ENCODE data around the gene ITIH3. TPM values are rescaled to one million over a fixed set of nuclear protein-coding genes. Genes with fewer than 3 reads are reported as not detected.

Gene ITIH3
- total RNA-seq, 4 donors from 2014 or later: 0.26 to 3.7 (median 1.3) TPM; not detected in 1

DNA sequence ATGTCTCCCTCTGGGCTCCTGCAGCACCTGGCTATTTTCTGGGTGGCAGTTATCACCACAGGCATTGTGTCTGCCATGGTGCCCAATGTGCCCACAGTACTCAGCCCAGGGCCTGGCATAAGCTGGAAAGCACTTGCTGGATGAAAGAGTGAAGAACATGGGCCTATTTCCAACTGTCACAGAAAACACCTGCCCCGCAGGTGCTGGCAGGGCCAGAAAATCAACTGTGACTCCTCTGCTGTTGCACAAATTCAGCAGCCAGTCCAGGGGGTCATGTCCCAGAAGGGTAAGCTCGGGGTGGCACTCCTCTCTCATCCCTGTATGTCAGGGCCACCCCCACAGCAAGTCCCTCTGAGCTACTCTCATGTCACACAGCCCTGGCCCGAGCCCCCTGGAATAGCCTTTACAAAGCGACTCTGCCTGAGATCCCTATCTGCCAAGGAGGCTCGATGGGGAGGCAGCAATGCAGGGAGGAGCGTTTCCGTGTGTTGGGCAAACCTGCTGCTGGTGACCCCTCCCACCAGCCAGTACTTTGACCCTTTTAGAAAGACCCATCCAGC lies 16.9 kb downstream of the ITIH3 start:
- Histone ChIP-seq H3K27me3 (no peaks in the 10 kb centered on the region), H3K9me3 (no peaks in the 10 kb centered on the region), H3K27ac (no peak overlapping the region), H3K4me3 (no peak overlapping the region), H3K4me1 (no peaks in the 10 kb centered on the region), H3K36me3 (no peaks in the 10 kb centered on the region)
- WGBS, 2 donors: 69 to 85% methylated on average over 5 to 6 of the region's 7 CpGs
- intact Hi-C loops (cut with DNase I): no loop called here
- TF ChIP-seq, protein P1, sequence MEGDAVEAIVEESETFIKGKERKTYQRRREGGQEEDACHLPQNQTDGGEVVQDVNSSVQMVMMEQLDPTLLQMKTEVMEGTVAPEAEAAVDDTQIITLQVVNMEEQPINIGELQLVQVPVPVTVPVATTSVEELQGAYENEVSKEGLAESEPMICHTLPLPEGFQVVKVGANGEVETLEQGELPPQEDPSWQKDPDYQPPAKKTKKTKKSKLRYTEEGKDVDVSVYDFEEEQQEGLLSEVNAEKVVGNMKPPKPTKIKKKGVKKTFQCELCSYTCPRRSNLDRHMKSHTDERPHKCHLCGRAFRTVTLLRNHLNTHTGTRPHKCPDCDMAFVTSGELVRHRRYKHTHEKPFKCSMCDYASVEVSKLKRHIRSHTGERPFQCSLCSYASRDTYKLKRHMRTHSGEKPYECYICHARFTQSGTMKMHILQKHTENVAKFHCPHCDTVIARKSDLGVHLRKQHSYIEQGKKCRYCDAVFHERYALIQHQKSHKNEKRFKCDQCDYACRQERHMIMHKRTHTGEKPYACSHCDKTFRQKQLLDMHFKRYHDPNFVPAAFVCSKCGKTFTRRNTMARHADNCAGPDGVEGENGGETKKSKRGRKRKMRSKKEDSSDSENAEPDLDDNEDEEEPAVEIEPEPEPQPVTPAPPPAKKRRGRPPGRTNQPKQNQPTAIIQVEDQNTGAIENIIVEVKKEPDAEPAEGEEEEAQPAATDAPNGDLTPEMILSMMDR (IDR thresholded peaks at IDR 0.05): no peak
- no peak for DNase-seq

DNA sequence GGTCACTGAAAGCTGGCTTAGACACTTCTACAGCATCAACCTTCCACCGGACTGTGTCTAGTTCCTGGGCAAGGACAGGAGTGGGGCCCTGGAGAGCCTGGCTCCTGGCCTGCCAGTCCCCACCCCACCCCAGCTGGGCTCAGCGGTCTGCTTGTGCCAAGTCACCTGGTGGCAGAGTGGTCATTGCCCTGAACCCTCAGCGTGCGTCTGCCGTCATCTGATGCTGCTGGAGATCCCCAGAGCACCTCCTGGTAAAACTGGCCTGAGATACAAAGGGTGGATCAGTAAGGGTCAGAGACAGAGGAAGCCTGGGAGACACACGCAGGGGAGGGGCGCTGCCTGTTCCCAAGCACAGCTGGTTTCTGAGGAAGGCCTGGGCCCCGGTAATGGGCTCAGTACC lies 19.2 kb downstream of the ITIH3 start:
- no peak for DNase-seq
- intact Hi-C loops (cut with DNase I): no loop called here
- H3K36me3 ChIP-seq: no peaks in the 10 kb centered on the region
- H3K4me3 ChIP-seq: no peak overlapping the region
- no peak for TF ChIP-seq POLR2A (IDR thresholded peaks at IDR 0.05)
- no peaks in the 10 kb centered on the region for H3K9me3 ChIP-seq
- WGBS, 2 donors: 70% methylated on average over 2 of the region's 8 CpGs; no CpG with 5 or more reads in 1 of the 2 donors
- H3K27ac ChIP-seq: no peak overlapping the region
- H3K4me1 ChIP-seq: no peaks in the 10 kb centered on the region
- H3K27me3 ChIP-seq: no peaks in the 10 kb centered on the region

DNA sequence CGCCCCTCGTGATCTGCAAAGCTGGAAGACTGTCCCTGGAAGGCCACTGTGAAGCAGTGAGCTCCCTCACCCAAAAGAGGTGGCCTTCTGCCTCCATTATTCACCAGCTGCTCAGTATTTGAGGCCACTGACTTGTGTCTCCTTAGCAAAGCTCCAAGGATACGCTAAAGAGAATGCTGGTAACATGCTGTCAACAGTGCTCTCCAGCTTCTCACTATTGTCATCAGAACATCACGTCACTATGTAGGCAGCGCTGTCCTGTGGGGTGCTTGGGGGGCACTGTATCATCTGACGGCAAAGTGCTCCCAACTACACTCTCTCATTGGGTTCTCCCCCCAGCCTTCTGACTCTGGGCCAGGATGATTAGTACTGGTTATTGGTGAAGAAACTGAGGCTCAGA lies 21.6 kb downstream of the ITIH3 start:
- TF ChIP-seq, protein P1 (IDR thresholded peaks at IDR 0.05): no peak
- no peak for TF ChIP-seq POLR2A (IDR thresholded peaks at IDR 0.05)
- Histone ChIP-seq H3K9me3 (no peaks in the 10 kb centered on the region), H3K4me3 (no peak overlapping the region), H3K27ac (no peak overlapping the region), H3K27me3 (no peaks in the 10 kb centered on the region), H3K36me3 (no peaks in the 10 kb centered on the region), H3K4me1 (no peaks in the 10 kb centered on the region)
- intact Hi-C loops (cut with DNase I): no loop called here
- 86 to 95% methylated on average over 3 to 6 of the region's 6 CpGs for WGBS, 2 donors
- DNase-seq: no peak

DNA sequence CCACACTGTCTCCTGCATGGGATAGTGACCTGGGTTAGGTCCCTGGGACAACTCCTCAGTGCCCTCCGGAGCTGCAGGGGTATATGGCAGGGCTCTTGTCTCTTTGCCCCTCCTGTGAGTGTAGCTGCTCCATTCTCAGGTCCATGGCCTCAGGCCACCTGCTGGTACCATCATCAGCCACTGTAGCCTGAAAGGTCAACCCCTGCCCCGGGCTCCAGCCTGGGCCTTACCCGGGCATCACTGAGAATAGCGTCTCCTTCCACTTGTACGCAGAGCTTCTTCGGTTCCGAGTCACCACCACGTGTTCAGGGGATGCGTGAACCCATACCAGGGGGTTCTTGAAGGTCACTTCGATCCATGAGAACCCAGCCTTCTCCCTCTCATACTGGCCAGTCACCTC lies 22.1 kb downstream of the ITIH3 start:
- Histone ChIP-seq H3K4me3 (no peak overlapping the region), H3K27me3 (no peaks in the 10 kb centered on the region), H3K27ac (no peak overlapping the region), H3K9me3 (no peaks in the 10 kb centered on the region), H3K4me1 (no peaks in the 10 kb centered on the region), H3K36me3 (no peaks in the 10 kb centered on the region)
- WGBS, 2 donors: 83 to 100% methylated on average over 1 to 7 of the region's 10 CpGs
- TF ChIP-seq POLR2A (IDR thresholded peaks at IDR 0.05): no peak
- TF ChIP-seq, protein P1 (IDR thresholded peaks at IDR 0.05): no peak
- intact Hi-C loops (cut with DNase I): no loop called here
- no peak for DNase-seq

DNA sequence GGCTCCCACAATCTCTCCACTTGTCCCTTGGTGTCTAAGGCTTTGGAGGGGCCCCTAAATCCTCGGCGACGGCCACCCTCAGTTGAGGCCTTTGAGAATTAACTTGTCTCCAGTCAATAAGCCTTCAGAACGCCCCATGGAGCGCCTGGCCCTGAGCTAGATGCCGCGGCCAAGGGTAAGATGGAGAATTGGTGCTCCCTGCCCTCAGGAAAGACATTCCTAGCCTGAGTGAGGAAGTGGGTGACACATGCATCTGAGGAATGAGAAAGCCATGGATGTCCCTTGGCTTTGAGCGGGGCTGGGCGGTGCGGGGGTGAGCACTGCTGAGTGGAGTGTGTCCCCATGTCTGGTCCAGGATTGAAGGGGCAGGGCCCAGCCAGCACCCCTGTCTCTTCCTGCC lies 22.6 kb downstream of the ITIH3 start:
- no peak overlapping the region for H3K27ac ChIP-seq

More for the DNA sequence above, 22.6 kb downstream of the ITIH3 start:
- TF ChIP-seq POLR2A (IDR thresholded peaks at IDR 0.05): no peak
- TF ChIP-seq, protein P1 (IDR thresholded peaks at IDR 0.05): no peak
- H3K4me1 ChIP-seq: no peaks in the 10 kb centered on the region
- H3K36me3 ChIP-seq: no peaks in the 10 kb centered on the region
- no peak overlapping the region for H3K4me3 ChIP-seq
- intact Hi-C loops (cut with DNase I): no loop called here
- 94 to 100% methylated on average over 3 to 6 of the region's 10 CpGs for WGBS, 2 donors
- no peaks in the 10 kb centered on the region for H3K27me3 ChIP-seq
- no peaks in the 10 kb centered on the region for H3K9me3 ChIP-seq
- no peak for DNase-seq

Data from esophagus squamous epithelium (tissue), 5 donors.